ENCODE measurements around the gene CA10.

CA10 gene

GRCh38 chr17:51913491-51914205 is 244.9 kb downstream of the CA10 start:
- no peak overlapping the region for H3K27ac Mint-ChIP-seq
- H3K4me1 Mint-ChIP-seq (ENCODE audit: low read depth) = no peaks in the 10 kb centered on the region
- no peaks in the 10 kb centered on the region for H3K27me3 Mint-ChIP-seq
- H3K4me3 Mint-ChIP-seq = no peak overlapping the region
- H3K36me3 Mint-ChIP-seq (ENCODE audit: low read depth) = no peaks in the 10 kb centered on the region
- DNase-seq = no peak
- H3K9me3 Mint-ChIP-seq = no peaks in the 10 kb centered on the region

DNA sequence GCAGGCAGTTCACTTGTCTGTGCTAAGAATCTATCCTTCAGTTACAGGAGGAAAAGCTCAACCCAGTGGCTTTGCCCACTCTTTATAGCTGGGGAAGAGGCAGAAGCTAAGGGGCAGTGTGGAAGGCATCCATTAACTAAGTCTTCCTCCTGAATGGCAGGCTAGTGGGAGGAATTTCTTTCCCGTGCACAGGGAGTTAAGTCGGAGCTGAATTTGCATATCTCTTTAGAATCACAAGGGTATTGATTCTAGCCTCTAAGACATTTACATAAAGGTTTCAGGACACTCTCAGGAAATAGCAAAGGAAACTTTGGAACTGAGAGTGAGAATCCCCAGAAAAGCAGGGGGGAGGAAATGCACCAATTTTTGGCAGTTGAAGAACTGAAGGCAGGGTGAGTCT is 245.6 kb downstream of the CA10 start:
- H3K9me3 Mint-ChIP-seq = no peaks in the 10 kb centered on the region
- H3K27me3 Mint-ChIP-seq = no peaks in the 10 kb centered on the region
- H3K27ac Mint-ChIP-seq = no peak overlapping the region
- no peaks in the 10 kb centered on the region for H3K4me1 Mint-ChIP-seq (ENCODE audit: low read depth)
- no peak for DNase-seq
- no peak overlapping the region for H3K4me3 Mint-ChIP-seq
- H3K36me3 Mint-ChIP-seq (ENCODE audit: low read depth) = no peaks in the 10 kb centered on the region

DNA sequence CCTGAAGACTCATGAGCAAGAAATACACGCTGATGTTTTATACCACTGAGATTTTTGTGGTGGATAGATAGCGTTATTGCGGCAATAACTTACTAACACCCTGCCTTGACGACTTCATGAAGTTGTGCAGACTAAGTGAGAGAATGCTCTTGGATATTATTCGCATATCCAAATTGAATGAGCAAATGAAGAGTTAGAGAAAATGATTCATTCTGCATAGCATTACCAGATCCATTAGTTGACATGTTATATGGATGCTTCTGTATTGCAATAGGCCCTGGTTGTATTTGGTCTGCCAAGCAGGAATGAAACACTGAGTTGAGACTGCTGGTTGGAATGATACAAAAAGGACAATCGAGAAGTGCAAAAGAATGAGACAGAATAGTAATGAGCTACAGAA is 247.3 kb downstream of the CA10 start:
- no peaks in the 10 kb centered on the region for H3K9me3 Mint-ChIP-seq
- no peaks in the 10 kb centered on the region for H3K36me3 Mint-ChIP-seq (ENCODE audit: low read depth)
- H3K27me3 Mint-ChIP-seq = no peaks in the 10 kb centered on the region
- no peak overlapping the region for H3K27ac Mint-ChIP-seq
- H3K4me1 Mint-ChIP-seq (ENCODE audit: low read depth) = no peaks in the 10 kb centered on the region
- DNase-seq = no peak
- H3K4me3 Mint-ChIP-seq = no peak overlapping the region

DNA sequence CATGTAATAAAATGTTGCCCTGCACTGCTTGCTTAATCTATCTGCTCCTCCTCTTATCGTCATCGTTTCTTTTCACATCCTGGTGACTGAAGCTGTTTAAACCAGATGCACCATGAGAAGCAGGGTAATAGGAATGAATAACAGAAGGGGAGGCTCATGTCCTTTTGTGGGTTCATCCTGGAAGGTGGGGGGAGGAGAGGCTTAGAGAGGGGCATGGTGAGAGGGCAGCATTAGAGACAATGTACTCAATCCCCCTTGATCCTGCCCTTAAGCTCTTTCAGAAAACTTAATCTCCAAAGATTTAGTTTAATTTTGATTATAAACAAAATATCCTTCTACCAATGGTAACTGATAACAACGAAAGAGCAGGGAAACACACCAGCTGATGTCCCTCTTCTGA is 248.5 kb downstream of the CA10 start:
- no peak for DNase-seq
- Mint-ChIP-seq H3K9me3 (no peaks in the 10 kb centered on the region), H3K27me3 (no peaks in the 10 kb centered on the region), H3K4me1 (ENCODE audit: low read depth) (no peaks in the 10 kb centered on the region), H3K27ac (no peak overlapping the region), H3K4me3 (no peak overlapping the region), H3K36me3 (ENCODE audit: low read depth) (no peaks in the 10 kb centered on the region)

GRCh38 chr17:51908841-51909537 is 249.5 kb downstream of the CA10 start:
- Mint-ChIP-seq H3K36me3 (ENCODE audit: low read depth) (no peaks in the 10 kb centered on the region), H3K27me3 (no peaks in the 10 kb centered on the region), H3K9me3 (no peaks in the 10 kb centered on the region), H3K27ac (no peak overlapping the region), H3K4me3 (no peak overlapping the region), H3K4me1 (ENCODE audit: low read depth) (no peaks in the 10 kb centered on the region)
- no peak for DNase-seq

DNA sequence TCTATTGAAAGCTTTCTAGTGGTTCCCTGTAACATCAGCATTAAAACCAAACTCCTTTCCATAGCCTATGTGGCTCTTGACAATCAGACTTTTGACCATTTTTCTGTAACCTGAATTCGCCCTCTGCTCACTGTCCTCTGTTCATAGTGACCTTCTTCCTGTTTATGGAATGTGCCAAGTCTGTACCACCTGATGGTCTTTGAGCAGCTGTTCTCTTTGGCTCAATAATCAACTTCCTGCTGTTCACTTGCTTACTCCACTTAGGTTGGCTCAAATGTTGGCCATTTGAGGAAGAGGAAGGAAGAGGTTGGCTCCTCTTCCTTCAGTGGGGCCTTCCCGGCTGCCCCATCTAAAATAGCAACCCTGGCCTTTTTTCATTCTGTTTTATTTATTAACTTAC is 251.5 kb downstream of the CA10 start:
- no peak for DNase-seq
- H3K9me3 Mint-ChIP-seq = no peaks in the 10 kb centered on the region
- H3K4me3 Mint-ChIP-seq = no peak overlapping the region
- no peaks in the 10 kb centered on the region for H3K4me1 Mint-ChIP-seq (ENCODE audit: low read depth)
- H3K27ac Mint-ChIP-seq = no peak overlapping the region
- H3K27me3 Mint-ChIP-seq = no peaks in the 10 kb centered on the region
- H3K36me3 Mint-ChIP-seq (ENCODE audit: low read depth) = no peaks in the 10 kb centered on the region

DNA sequence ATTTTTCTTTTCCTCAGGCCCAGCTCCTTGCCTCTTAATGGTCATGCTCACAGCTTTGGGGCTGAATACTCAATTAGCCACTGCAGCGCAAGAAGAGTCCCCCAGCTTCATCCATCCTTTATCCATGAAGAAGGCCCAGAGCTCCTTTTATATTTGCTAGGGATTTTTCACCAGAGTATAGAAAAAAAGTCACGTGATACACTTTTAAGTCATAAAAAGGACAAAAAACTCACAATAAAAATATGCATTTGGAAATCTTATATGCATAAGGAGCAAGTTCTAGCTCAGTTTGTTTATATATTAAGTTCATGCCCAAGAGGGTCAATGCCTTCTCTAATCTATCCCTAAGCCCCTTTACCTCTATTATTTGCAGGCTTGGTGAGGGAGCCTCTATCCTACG is 254.1 kb downstream of the CA10 start:
- Mint-ChIP-seq H3K27ac (no peak overlapping the region), H3K27me3 (peaks cover under 1% of the 10 kb centered on the region), H3K9me3 (no peaks in the 10 kb centered on the region), H3K36me3 (ENCODE audit: low read depth) (no peaks in the 10 kb centered on the region), H3K4me3 (no peak overlapping the region), H3K4me1 (ENCODE audit: low read depth) (no peaks in the 10 kb centered on the region)
- DNase-seq = no peak

- H3K27me3 Mint-ChIP-seq = peaks cover 3% of the 10 kb centered on the region
- H3K27ac Mint-ChIP-seq = no peak overlapping the region
- H3K4me1 Mint-ChIP-seq (ENCODE audit: low read depth) = no peaks in the 10 kb centered on the region
- no peak for DNase-seq
- no peak overlapping the region for H3K4me3 Mint-ChIP-seq
- no peaks in the 10 kb centered on the region for H3K36me3 Mint-ChIP-seq (ENCODE audit: low read depth)
- no peaks in the 10 kb centered on the region for H3K9me3 Mint-ChIP-seq
These were observed 257.3 kb downstream of the CA10 start for GRCh38 chr17:51901242-51901641.

DNA sequence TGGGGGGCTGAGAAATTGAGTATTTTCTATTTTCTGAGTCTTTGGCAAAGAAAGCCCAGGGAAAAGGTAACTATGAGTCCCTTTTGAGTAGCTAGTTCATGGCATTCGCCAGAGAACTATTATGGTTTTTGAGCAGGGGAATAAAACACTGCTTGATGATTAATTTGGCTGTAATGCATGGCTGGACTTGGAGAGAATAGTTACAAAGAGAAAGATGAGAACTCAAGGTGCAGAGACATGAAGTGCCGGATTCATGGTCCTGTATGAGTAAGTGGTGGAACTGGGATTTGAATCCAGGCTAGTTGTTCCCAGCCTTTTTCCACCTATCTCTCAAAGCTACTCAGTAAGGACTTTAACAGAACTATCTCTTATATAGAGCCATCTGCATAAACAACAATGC is 266.6 kb downstream of the CA10 start:
- no peaks in the 10 kb centered on the region for H3K36me3 Mint-ChIP-seq (ENCODE audit: low read depth)
- no peaks in the 10 kb centered on the region for H3K9me3 Mint-ChIP-seq
- no peak for DNase-seq
- H3K4me3 Mint-ChIP-seq = no peak overlapping the region
- H3K27me3 Mint-ChIP-seq = no peaks in the 10 kb centered on the region
- no peaks in the 10 kb centered on the region for H3K4me1 Mint-ChIP-seq (ENCODE audit: low read depth)
- H3K27ac Mint-ChIP-seq = no peak overlapping the region

GRCh38 chr17:51890710-51891109 is 267.8 kb downstream of the CA10 start:
- H3K36me3 Mint-ChIP-seq (ENCODE audit: low read depth) = no peaks in the 10 kb centered on the region
- no peak overlapping the region for H3K27ac Mint-ChIP-seq
- H3K4me1 Mint-ChIP-seq (ENCODE audit: low read depth) = no peaks in the 10 kb centered on the region
- H3K4me3 Mint-ChIP-seq = no peak overlapping the region
- no peaks in the 10 kb centered on the region for H3K9me3 Mint-ChIP-seq
- DNase-seq = no peak
- H3K27me3 Mint-ChIP-seq = no peaks in the 10 kb centered on the region

- Mint-ChIP-seq H3K9me3 (no peaks in the 10 kb centered on the region), H3K27ac (no peak overlapping the region), H3K27me3 (no peaks in the 10 kb centered on the region), H3K4me3 (no peak overlapping the region), H3K36me3 (ENCODE audit: low read depth) (no peaks in the 10 kb centered on the region), H3K4me1 (ENCODE audit: low read depth) (no peaks in the 10 kb centered on the region)
- DNase-seq = no peak
These were observed 269.7 kb downstream of the CA10 start for GRCh38 chr17:51888816-51889215.

DNA sequence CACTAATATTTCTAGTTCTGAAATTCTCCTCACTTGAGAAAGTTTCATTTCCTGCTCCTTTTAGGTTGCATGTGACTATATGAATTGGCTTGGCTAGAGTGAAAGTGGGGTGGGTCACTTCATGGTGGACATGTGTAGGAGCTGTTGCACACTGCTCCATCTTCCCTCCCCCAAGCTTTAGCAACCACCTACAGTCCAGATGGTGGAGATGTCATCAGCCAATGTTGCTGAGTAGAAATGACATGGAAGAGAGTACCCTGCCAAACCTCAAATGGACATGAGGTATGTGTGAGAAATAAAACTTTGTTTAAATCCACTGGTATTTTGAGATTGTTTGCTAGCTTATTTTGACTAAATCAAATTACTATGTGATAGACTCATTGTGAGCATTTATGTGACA is 281.5 kb downstream of the CA10 start:
- Mint-ChIP-seq H3K27me3 (peaks cover 5% of the 10 kb centered on the region), H3K4me1 (ENCODE audit: low read depth) (no peaks in the 10 kb centered on the region), H3K27ac (no peak overlapping the region), H3K36me3 (ENCODE audit: low read depth) (no peaks in the 10 kb centered on the region), H3K4me3 (no peak overlapping the region), H3K9me3 (no peaks in the 10 kb centered on the region)
- no peak for DNase-seq

DNA sequence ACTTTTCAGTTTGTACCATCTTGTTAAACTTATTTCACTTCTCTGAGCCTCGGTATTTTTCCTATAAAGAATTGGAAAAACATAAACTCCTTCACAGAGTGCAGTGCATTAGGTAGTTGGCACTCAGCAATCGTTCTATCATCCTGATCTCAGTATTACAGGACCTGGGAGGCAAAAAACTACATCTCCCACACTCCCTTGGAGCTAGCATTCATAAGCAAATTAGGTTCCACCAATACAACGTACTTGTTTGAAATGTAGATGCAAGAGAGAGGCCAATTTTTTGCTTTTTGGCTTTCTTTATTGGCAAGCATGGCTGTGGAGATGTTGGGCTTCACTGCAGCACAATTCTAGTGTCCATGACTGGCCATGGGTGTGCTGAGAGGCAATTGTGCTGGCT is 285.2 kb downstream of the CA10 start:
- Mint-ChIP-seq H3K27ac (no peak overlapping the region), H3K4me1 (ENCODE audit: low read depth) (no peaks in the 10 kb centered on the region), H3K36me3 (ENCODE audit: low read depth) (no peaks in the 10 kb centered on the region), H3K4me3 (no peak overlapping the region), H3K9me3 (no peaks in the 10 kb centered on the region), H3K27me3 (peaks cover 5% of the 10 kb centered on the region)
- no peak for DNase-seq

- no peak overlapping the region for H3K4me3 Mint-ChIP-seq
- no peaks in the 10 kb centered on the region for H3K4me1 Mint-ChIP-seq (ENCODE audit: low read depth)
- no peaks in the 10 kb centered on the region for H3K36me3 Mint-ChIP-seq (ENCODE audit: low read depth)
- no peak for DNase-seq
- H3K9me3 Mint-ChIP-seq = no peaks in the 10 kb centered on the region
- H3K27me3 Mint-ChIP-seq = no peaks in the 10 kb centered on the region
- H3K27ac Mint-ChIP-seq = no peak overlapping the region
These were observed 289.1 kb downstream of the CA10 start for GRCh38 chr17:51869387-51869786.

DNA sequence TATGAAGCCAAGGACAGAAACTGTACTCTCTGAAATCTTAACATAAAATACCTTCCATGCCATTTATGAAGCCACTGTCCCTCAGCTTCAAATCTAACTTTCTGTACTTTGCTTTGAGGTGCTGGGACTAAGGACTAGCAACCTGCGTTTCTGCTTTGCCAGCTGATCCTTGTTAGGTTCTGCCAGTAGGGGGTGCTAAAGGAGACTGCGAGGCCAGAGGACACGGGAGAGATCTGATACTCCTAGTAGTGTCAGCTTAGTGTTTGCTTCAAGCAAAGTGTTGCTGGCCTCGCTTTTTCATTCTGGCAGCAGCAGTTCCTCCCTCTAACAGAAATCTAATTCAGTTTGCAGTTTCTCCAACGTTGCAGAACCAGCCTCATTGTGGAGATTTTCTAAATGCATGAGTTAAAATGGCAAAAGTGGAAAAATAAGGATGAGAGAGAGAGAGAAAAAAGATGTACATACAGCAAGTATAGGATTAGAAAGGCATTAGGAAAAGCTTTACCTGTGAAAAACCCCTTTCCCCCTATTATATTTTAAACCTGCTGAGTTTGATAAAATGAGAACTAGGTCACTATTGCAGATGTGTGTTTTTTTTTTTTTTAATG is 297.5 kb downstream of the CA10 start:
- peaks cover 4% of the 10 kb centered on the region for H3K27me3 Mint-ChIP-seq
- no peak overlapping the region for H3K27ac Mint-ChIP-seq
- H3K4me1 Mint-ChIP-seq (ENCODE audit: low read depth) = no peaks in the 10 kb centered on the region
- H3K4me3 Mint-ChIP-seq = no peak overlapping the region
- H3K36me3 Mint-ChIP-seq (ENCODE audit: low read depth) = no peaks in the 10 kb centered on the region
- H3K9me3 Mint-ChIP-seq = peaks cover 3% of the 10 kb centered on the region
- DNase-seq = no peak
